Left lobe of liver (tissue), 2 donors: ENCODE data around the gene FAM222B. TPM values are rescaled to one million over a fixed set of nuclear protein-coding genes. Genes with fewer than 3 reads are reported as not detected.
A peak's percentile ranks its signal among the peaks of the same experiment; 100 is the strongest.
"Not testable (repeated sequence)": the region's sequence is repeated elsewhere in the genome, so short reads cannot be mapped to it uniquely, and the experiment has no call there.

ENCODE experiments used
- ATAC-seq: fragments of 200-7000 bp; cut with Tn5 transposase; one replicate; pipeline ENCODE4 v1.9.1; 2020; ENCODE audit warnings: mild to moderate bottlenecking, moderate library complexity
- DNase-seq: peaks from one replicate; pipeline ENCODE4 v3.0.0-alpha.2; 2020; ENCODE audit warnings: low spot score
- total RNA-seq: library from RNA; stranded (reverse); gene quantifications from one replicate; pipeline ENCODE4 v1.2.1, GENCODE V29; 2021
- donor health status: DM: no; HTN: no; CAD: no; lungs with moderate emphysema.
- donor health status: DM: no; HTN: yes; CAD: no.

FAM222B gene
- total RNA-seq, 1 donor from 2014 or later, result 6.6 TPM

- no peak for ATAC-seq
- no peak for DNase-seq
Observed at GRCh38 chr17:28873839-28874238, 31.2 kb upstream of the FAM222B start.

GRCh38 chr17:28871056-28871579 lies 28.5 kb upstream of the FAM222B start:
- peak; percentile 26 for ATAC-seq
- DNase-seq, result no peak

- DNase-seq (no peak), ATAC-seq (no peak)
Observed at GRCh38 chr17:28867276-28867675, 24.7 kb upstream of the FAM222B start.

GRCh38 chr17:28865946-28866752 lies 23.6 kb upstream of the FAM222B start:
- no peak for ATAC-seq
- DNase-seq, result no peak

- DNase-seq, result no peak
- peak; percentile 33 for ATAC-seq
Observed at GRCh38 chr17:28864991-28865849, 22.6 kb upstream of the FAM222B start.

- no peak for DNase-seq
Observed at GRCh38 chr17:28863953-28864352, 21.4 kb upstream of the FAM222B start.

GRCh38 chr17:28862561-28862960 lies 20.0 kb upstream of the FAM222B start:
- ATAC-seq (no peak), DNase-seq (no peak)

More at GRCh38 chr17:28863953-28864352, 21.4 kb upstream of the FAM222B start:
- no peak for ATAC-seq

- DNase-seq (no peak), ATAC-seq (peak; percentile 29)
Observed at GRCh38 chr17:28861393-28862203, 19.0 kb upstream of the FAM222B start.

GRCh38 chr17:28860363-28860808 lies 17.8 kb upstream of the FAM222B start:
- DNase-seq, result no peak
- no peak for ATAC-seq

GRCh38 chr17:28858801-28859355 lies 16.3 kb upstream of the FAM222B start:
- ATAC-seq (no peak), DNase-seq (no peak)

GRCh38 chr17:28857905-28858800 lies 15.6 kb upstream of the FAM222B start:
- no peak for DNase-seq

GRCh38 chr17:28856028-28856574 lies 13.5 kb upstream of the FAM222B start:
- no peak for DNase-seq
- ATAC-seq, result no peak

More at GRCh38 chr17:28857905-28858800, 15.6 kb upstream of the FAM222B start:
- no peak for ATAC-seq

GRCh38 chr17:28855336-28855679 lies 12.7 kb upstream of the FAM222B start:
- ATAC-seq (no peak), DNase-seq (no peak)

GRCh38 chr17:28854457-28855335 lies 12.1 kb upstream of the FAM222B start, which contains the start of gene ERAL1:
TSS of gene ERAL1 (plus strand) at chr17:28855016. CDS start at chr17:28855035, 19 bp downstream.
- ATAC-seq (peak; percentile 99), DNase-seq (peak; percentile 89)

- no peak for ATAC-seq
- DNase-seq, result no peak
Observed at GRCh38 chr17:28853295-28853694, 10.7 kb upstream of the FAM222B start.

- DNase-seq, result no peak
- no peak for ATAC-seq
Observed at GRCh38 chr17:28849281-28849680, 6.7 kb upstream of the FAM222B start.

GRCh38 chr17:28848667-28849066 lies 6.1 kb upstream of the FAM222B start:
- not testable (repeated sequence) for ATAC-seq, DNase-seq

GRCh38 chr17:28846699-28847098 lies 4.1 kb upstream of the FAM222B start:
- DNase-seq, ATAC-seq: not testable (repeated sequence)
